ENCODE data around the gene SNAI3. TPM values are rescaled to one million over a fixed set of nuclear protein-coding genes. Genes with fewer than 3 reads are reported as not detected.

SNAI3 gene
- total RNA-seq, 1 experiment from 2014 or later, result 2.2 TPM

GRCh38 chr16:88731699-88732098 is 45.4 kb upstream of the SNAI3 start:
- Histone ChIP-seq H4K20me1 (ENCODE audit: insufficient read depth) (no peaks in the 10 kb centered on the region), H3K79me2 (ENCODE audit: insufficient read depth, low read length) (peaks cover 15% of the 10 kb centered on the region; the same call in 1 of the 2 replicates), H2AFZ (ENCODE audit: low read depth, low read length, poor library complexity, severe bottlenecking) (no peak overlapping the region), H3K4me3 (replicated peaks in 1 of 2; ENCODE audit: low read depth in 1 of 2, low read length in 2 of 2) (no peak overlapping the region), H3K9me2 (ENCODE audit: insufficient read depth) (no peaks in the 10 kb centered on the region), H3K27me3 (ENCODE audit: insufficient read depth, low read length) (no peaks in the 10 kb centered on the region), H3K9me3 (ENCODE audit: control insufficient read depth in 1 of 2, insufficient read depth in 1 of 2, low read depth in 1 of 2, low read length in 2 of 2) (no peaks in the 10 kb centered on the region), H3K27ac (ENCODE audit: low read depth, low read length) (no peak overlapping the region), H3K4me1 (ENCODE audit: control insufficient read depth in 1 of 2, insufficient read depth in 2 of 2, low read length in 2 of 2) (no peaks in the 10 kb centered on the region), H3K9ac (ENCODE audit: low read length) (no peak overlapping the region), H3K4me2 (ENCODE audit: low read length) (no peak overlapping the region), H3K36me3 (ENCODE audit: control insufficient read depth in 1 of 2, insufficient read depth in 2 of 2, low read length in 2 of 2) (peaks cover 32 to 64% of the 10 kb centered on the region in 2 experiments; a peak in 3 of 4 replicates)
- intact Hi-C loops (cut with micrococcal nuclease), result no loop called here
- TF ChIP-seq REST (IDR thresholded peaks at IDR 0.05; ENCODE audit: low read depth), result no peak
- no peak for TF ChIP-seq SIN3A (IDR thresholded peaks at IDR 0.05; ENCODE audit: low read depth)
- no peak for TF ChIP-seq ELF1 (IDR thresholded peaks at IDR 0.05; ENCODE audit: borderline replicate concordance, low read depth)
- no peak for TF ChIP-seq EZH2 (IDR thresholded peaks at IDR 0.05)
- no peak for TF ChIP-seq POLR2AphosphoS5 (IDR thresholded peaks at IDR 0.05; ENCODE audit: low read depth, low read length)
- TF ChIP-seq, protein P1, sequence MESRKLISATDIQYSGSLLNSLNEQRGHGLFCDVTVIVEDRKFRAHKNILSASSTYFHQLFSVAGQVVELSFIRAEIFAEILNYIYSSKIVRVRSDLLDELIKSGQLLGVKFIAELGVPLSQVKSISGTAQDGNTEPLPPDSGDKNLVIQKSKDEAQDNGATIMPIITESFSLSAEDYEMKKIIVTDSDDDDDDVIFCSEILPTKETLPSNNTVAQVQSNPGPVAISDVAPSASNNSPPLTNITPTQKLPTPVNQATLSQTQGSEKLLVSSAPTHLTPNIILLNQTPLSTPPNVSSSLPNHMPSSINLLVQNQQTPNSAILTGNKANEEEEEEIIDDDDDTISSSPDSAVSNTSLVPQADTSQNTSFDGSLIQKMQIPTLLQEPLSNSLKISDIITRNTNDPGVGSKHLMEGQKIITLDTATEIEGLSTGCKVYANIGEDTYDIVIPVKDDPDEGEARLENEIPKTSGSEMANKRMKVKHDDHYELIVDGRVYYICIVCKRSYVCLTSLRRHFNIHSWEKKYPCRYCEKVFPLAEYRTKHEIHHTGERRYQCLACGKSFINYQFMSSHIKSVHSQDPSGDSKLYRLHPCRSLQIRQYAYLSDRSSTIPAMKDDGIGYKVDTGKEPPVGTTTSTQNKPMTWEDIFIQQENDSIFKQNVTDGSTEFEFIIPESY (IDR thresholded peaks at IDR 0.05; ENCODE audit: extremely low read depth, insufficient replicate concordance, low read length), result no peak
- TF ChIP-seq POLR2A (IDR thresholded peaks at IDR 0.05; ENCODE audit: borderline replicate concordance, extremely low read depth, insufficient read depth, insufficient read length), result no peak
- ChIA-PET CTCF (no interaction called here), RAD21 (ENCODE audit: low non-redundant PET in 1 of 2, low total read pairs in 2 of 2, uncharacterized antibody in 2 of 2, unreplicated experiment in 2 of 2) (no interaction called here), POLR2A (no interaction called here)
- no TSS peak for BruUV-seq (replicated peaks)
- DNase-seq (ENCODE audit: low read depth, low spot score) (no peak), ATAC-seq (peak; percentile 41)
